Fibroblast of villous mesenchyme (primary cell): ENCODE data around the gene QSOX2. TPM values are rescaled to one million over a fixed set of nuclear protein-coding genes. Genes with fewer than 3 reads are reported as not detected.

Source experiments
- DNase-seq: peaks from one replicate; pipeline ENCODE4 v3.0.0-alpha.2; 2010; ENCODE audit warnings: low read depth
- H3K4me3 ChIP-seq: 2 replicates; pipeline ENCODE4 v1.5.1; 2011; ENCODE audit warnings: low read depth, mild to moderate bottlenecking, low read length
- CTCF ChIP-seq: IDR thresholded peaks from 2 replicates; pipeline ENCODE4 v1.5.1; 2012; ENCODE audit warnings: low read depth, mild to moderate bottlenecking, low read length; ENCODE audit not compliant: insufficient read depth
- total RNA-seq: library from RNA; depleted of rRNA; stranded (reverse); fragments of >200 nt; gene quantifications from 2 replicates; pipeline ENCODE4 v1.2.3, GENCODE V29; 2012

QSOX2 gene
- total RNA-seq, 1 donor = 15.1 TPM

GRCh38 chr9:136244122-136244968, 1.3 kb downstream of the QSOX2 start:
- DNase-seq = no peak
- H3K4me3 ChIP-seq = peak overlapping the region; percentile 73
- no peak for TF ChIP-seq CTCF

- H3K4me3 ChIP-seq = no peak overlapping the region
- TF ChIP-seq CTCF = no peak
- no peak for DNase-seq
Measured at GRCh38 chr9:136243631-136244030, 2.0 kb downstream of the QSOX2 start.

GRCh38 chr9:136242918-136243525, 2.6 kb downstream of the QSOX2 start:
- TF ChIP-seq CTCF = no peak
- DNase-seq = no peak
- no peak overlapping the region for H3K4me3 ChIP-seq

GRCh38 chr9:136242248-136242647, 3.4 kb downstream of the QSOX2 start:
- no peak for DNase-seq
- TF ChIP-seq CTCF = no peak
- H3K4me3 ChIP-seq = no peak overlapping the region

GRCh38 chr9:136241542-136241941, 4.1 kb downstream of the QSOX2 start:
- no peak for TF ChIP-seq CTCF
- no peak overlapping the region for H3K4me3 ChIP-seq
- no peak for DNase-seq

- TF ChIP-seq CTCF = no peak
- no peak for DNase-seq
- no peak overlapping the region for H3K4me3 ChIP-seq
Measured at GRCh38 chr9:136240941-136241340, 4.7 kb downstream of the QSOX2 start.
